COLO668 (cell line): ENCODE measurements around the gene ITSN1.

Source experiments
- DNase-seq: peaks from one replicate; lab custom pipeline; 2025; ENCODE audit not compliant: unreplicated experiment; lab: John Stamatoyannopoulos, UW

ITSN1 gene

DNA sequence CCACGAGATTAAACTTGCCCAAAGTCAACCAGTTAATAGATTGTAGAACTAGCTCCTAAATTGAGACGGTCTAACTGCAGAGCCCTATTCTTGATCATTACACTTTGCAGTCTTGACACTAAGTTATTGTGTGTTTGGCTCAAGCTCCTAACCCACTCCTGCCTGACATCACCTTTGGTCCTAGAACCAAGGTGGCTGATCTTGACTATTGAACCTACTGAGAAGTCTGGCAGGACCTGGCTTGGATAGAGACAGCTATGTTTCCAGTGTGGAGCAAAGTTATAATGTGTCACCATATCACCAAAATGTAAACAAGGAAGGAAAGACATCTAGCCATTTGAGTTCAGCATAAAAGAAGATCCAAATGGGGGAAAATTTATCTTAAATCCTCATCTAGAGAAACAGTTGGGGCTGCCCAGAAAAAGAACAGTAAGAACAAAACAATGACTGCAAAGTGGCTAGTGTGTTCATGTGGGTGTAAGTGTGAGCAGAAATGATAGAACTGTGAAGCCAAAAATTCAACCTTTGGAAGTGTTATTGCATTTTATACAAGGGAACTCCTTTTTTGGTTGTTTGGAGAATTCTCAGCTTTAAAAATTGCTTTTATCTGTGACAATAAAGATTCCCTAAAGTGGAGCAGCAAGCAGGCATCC is 166.5 kb downstream of the ITSN1 start:
- DNase-seq = no peak

DNA sequence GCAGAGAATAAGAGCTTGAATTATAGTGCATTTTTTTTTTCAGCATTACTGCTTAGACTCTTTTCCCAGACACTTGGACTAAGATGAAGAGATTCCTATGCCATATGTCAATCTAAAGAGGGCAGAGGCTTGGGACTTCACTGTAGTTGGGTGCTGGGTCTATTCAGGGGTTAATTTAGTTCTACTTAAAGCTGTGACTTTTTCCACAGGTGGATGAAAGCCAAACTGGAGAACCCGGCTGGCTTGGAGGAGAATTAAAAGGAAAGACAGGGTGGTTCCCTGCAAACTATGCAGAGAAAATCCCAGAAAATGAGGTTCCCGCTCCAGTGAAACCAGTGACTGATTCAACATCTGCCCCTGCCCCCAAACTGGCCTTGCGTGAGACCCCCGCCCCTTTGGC is 168.5 kb downstream of the ITSN1 start:
- DNase-seq = no peak

DNA sequence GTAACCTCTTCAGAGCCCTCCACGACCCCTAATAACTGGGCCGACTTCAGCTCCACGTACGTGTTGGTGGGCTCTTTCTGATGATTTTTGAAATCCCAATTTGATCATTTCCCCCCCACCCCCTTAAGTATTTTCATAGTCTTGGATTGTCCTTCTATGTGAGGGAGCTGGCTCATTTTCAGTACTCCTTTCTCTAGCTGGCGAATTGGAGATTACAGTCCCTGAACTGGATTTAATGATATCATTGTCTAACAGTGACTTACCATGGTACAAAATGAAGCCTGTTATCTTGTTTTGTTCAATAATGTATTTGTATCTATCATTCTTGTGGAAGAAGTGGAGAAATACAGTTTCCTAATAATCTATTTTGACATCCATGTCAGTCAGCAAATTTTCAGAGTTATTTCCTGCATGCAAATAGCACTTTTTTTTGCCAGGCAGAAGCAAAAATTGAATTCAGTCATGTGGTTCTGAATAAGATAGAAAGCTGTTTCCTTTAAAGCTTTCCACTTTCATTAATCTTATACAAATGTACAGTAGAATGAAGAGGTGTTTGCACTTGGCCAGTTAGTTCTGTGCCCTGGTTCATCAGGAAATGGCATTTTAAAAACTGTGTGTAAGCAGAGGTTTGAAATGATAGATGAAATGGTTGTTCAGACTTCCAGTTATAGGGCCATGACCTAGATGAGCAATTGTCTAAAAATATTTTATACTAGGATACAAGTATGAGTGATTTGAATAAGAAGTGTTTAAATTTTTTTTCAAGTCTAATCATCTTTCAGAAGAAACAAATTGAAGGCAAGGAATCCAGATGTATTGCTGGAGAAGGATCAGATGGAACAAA is 169.1 kb downstream of the ITSN1 start:
- no peak for DNase-seq

GRCh38 chr21:33813832-33814365 is 171.6 kb downstream of the ITSN1 start:
- no peak for DNase-seq

- no peak for DNase-seq
Measured at GRCh38 chr21:33815143-33815707, 172.9 kb downstream of the ITSN1 start.

DNA sequence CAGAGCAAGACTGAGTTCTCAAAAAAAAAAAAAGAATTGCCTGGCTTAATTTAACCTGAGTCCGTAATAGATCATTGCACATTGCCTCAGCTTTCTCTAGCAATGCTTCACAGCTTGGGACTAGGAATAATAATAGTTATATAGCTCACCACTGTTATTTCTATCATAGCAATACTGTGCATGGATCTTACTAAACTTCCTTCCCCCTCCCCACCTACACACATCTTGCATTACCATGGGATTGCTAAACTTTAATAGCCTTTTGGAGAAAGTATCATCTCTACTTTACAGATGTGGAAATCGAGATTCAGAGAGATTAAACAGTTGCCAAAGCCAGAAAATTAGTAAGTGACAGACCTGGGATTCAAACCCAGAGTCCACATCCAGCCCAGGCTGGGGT is 173.9 kb downstream of the ITSN1 start:
- DNase-seq = no peak

- DNase-seq = no peak
Measured at GRCh38 chr21:33817138-33817537, 174.8 kb downstream of the ITSN1 start.

DNA sequence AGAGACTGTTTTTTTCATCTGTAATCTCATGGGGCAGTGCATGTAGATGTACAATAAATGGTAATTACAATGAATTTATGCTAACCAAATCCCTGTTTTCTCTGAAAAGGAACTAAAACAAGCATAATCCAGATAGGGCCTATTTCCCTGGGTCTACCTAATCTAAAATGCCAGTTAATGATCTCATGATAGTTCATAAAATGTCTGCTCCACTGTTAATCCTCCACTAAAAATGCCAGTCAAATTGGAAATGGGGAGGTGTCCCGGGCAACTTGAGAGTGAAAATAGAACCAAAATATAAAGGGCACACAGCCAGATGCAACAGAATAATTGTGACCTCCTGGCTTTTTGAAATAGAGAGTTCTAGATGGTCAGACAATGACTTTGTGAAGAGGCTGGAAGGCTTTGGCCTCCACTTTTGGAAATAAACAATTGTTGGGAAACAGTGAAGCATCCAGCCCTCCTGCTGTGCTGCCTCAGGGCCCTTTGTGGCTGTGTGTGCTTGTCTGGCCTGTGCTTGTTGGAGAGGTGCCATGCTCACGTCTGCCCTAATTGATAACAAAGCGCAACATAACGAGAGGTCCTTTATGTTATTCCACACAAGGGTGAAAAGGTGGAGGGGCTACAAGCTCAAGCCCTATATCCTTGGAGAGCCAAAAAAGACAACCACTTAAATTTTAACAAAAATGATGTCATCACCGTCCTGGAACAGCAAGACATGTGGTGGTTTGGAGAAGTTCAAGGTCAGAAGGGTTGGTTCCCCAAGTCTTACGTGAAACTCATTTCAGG is 175.6 kb downstream of the ITSN1 start:
- DNase-seq = peak; percentile 84

DNA sequence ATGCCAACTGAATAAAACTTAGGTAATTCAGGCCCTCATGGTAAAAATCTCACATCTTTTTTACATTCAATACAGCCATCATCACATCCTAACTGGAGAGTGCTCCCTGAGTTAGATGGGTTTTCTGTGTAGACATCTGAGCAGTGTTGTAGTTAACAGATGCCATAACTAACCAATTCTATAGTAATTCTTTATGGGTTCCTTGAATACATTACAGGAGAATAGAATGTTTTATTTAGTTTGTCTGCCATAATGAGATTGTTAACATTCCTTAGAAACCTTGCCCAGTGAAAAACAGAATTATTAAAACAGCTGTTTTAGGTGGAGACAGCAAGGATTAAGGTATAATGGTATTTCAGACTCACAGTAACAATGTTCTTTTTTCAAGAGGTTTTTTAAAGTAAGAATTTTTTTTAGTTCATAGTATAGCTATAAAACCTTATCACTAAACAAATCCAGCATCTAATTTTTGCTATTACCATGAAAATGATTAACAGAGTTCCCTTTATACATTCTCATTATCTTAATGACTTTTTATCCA is 178.0 kb downstream of the ITSN1 start:
- no peak for DNase-seq

DNA sequence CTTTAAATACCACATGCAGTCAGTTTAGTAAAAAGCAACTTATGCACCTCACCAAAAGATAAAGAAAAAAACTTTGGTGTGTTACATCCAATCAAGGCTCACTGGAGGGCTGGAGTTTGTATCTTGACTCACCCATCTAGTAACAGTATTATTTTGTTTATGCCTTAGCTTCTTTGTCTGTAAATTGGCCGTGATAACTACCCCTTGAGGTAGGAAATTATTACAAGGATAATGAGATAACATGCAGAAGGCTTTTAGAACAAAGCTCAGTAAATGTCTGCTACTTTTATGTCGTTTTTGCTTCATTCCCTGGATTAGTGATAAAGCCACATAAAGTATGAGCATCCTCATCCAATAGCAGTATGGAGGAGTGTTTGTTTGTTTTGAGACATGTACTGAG is 178.5 kb downstream of the ITSN1 start:
- DNase-seq = no peak

- DNase-seq = no peak
Measured at GRCh38 chr21:33821503-33822322, 179.4 kb downstream of the ITSN1 start.

DNA sequence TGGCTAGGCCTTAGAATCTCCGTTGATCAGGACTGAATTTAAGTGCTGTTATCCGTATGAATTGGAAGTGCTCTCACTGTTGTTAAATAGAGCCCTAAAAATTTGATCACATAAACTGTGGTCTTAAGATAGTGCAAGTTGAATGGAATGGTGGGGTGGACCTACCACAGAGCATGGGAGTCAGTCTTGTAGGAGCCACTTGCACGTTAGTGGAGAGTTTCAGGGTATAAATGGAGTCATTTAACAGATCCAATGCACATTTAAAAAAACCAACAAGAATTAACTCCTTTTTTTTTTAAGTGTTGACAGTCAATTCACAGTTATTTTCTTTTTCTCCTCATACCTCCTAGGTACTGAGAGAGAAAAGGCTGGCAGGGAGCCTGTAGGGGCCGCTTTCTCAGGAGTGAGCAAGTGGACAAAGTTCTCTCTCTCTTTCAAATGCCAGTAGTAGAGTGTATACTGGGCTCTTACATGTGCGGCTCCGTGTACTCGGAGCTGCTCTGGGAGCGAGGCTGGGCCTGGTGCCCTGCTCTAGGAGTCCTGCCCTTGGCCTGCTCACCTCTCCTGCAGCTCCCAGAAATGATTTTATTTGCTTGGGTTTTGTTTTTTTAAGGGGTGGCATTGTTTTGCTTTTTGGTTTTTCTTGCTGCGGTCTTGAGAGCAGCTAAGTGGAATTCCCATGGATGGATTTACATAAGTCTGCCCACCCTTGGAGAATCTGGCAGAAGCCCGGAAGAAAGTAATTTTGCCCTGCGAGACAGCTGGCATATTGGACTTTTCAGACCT is 182.0 kb downstream of the ITSN1 start:
- DNase-seq = no peak

DNA sequence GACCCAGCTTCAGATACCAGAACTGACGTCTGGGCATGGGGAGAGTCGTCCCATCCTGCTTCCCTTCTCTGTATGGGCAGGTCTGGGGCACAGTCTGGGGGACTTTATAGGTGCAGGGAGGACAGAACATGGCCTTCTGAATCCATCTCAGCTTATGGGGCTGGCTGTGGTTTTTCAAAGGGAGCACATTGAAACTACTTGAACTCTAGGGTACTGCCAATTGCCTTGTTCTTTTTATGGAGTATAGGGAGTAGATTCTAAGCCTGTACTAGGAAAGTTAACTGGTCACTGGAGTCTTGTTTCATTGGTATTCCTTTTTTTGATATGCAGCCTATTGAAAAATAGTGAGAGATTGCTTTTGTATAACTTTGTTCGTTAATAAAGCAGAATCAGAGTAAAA is 183.1 kb downstream of the ITSN1 start:
- DNase-seq = no peak

- DNase-seq = no peak
Measured at GRCh38 chr21:33825915-33826314, 183.6 kb downstream of the ITSN1 start.

GRCh38 chr21:33828083-33828482 is 185.8 kb downstream of the ITSN1 start:
- DNase-seq = no peak

GRCh38 chr21:33828577-33828976 is 186.3 kb downstream of the ITSN1 start:
- DNase-seq = no peak

- DNase-seq = no peak
Measured at GRCh38 chr21:33829844-33830243, 187.5 kb downstream of the ITSN1 start.

DNA sequence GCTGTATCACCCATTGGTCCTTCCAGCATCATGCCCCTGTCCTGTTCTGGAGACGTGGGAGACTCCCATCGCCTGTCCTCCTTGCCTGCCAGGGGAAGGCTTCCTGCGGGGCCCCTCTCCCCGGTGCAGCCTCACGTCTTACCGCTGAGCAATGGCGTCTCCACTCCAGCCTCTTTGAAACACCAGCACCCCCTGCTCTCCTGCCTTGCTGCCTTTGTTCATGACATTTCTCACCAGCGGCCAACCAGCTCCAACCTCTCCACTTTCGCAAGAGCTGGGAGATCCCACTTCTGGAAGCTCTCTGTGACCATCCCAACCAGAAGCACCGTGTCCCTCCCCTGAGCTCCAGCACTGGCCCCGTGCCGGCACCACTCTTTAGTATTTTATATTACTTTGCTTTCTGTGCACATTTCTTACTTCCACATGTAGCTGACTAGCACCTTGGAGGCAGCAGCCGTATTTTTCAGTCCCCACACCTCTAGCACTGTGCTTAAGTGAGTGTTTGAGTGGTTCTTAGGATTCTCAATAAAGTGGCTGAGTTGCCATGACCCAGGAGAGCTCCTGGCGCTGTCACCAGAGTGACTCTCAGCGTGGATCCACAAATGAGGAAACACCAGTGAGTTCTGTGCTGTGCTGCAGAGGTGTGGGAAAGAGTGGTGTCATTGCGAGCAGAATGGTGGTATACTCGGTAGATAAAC is 189.8 kb downstream of the ITSN1 start:
- DNase-seq = no peak
